ENCODE results near the gene PRCP. TPM values are rescaled to one million over a fixed set of nuclear protein-coding genes. Genes with fewer than 3 reads are reported as not detected.

PRCP gene
- polyA plus RNA-seq, 1 of the 3 experiments (the other 2 are of a cell fraction), result 65.0 TPM

DNA sequence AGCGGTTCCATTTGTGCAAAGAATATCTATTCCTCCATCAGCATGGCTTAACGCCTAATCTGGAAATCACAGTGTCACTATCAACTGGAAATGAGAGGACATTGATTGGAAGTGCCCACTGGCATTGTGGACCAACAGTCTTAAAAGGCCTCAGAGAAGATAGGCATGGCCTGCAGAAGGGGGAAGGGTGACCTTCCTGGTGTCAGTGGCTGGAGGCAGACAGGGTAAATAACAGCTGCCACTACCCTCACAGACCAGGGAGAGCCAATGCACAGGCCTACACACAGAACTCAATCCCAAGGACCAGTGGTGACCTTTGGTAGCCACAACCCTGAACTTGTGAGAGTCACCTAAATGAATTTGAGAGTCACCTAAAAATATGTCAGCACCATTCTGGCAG lies 37.3 kb upstream of the PRCP start:
- ChIA-PET POLR2A (no interaction called here), CTCF (interaction anchor here (0.7 kb wide), 1 partner anchor 17 kb away, joined by 3 read pairs; no protein-coding TSS in a partner anchor)
- Histone ChIP-seq H2AFZ (ENCODE audit: low read depth) (no peak overlapping the region), H3K79me2 (ENCODE audit: insufficient read depth) (no peaks in the 10 kb centered on the region), H3K4me2 (no peak overlapping the region), H4K20me1 (ENCODE audit: insufficient read depth) (no peaks in the 10 kb centered on the region), H3K27me3 (ENCODE audit: insufficient read depth) (no peaks in the 10 kb centered on the region), H3K36me3 (replicated peaks in 1 of 2; ENCODE audit: control insufficient read depth in 1 of 2, insufficient read depth in 2 of 2, low read length in 1 of 2) (peaks cover 5 to 7% of the 10 kb centered on the region in 2 experiments), H3K4me1 (ENCODE audit: control insufficient read depth in 1 of 2, insufficient read depth in 2 of 2, low read depth in 1 of 2, low read length in 1 of 2) (no peaks in the 10 kb centered on the region), H3K9ac (no peak overlapping the region), H3K9me2 (no peaks in the 10 kb centered on the region), H3K27ac (ENCODE audit: low read depth in 2 of 2, low read length in 1 of 2) (no peak overlapping the region), H3F3A (replicated peaks; ENCODE audit: insufficient read depth) (peaks cover 5% of the 10 kb centered on the region), H3K4me3 (ENCODE audit: low read depth in 2 of 2, low read length in 1 of 2) (no peak overlapping the region), H3K9me3 (no peaks in the 10 kb centered on the region)
- WGBS (ENCODE audit: low lambda C conversion rate), result 93% methylated on average over 2 of the region's 2 CpGs
- no peak for TF ChIP-seq ELF1 (IDR thresholded peaks at IDR 0.05)
- TF ChIP-seq TCF12 (IDR thresholded peaks at IDR 0.05), result no peak
- TF ChIP-seq CTCF (IDR thresholded peaks at IDR 0.05), result no peak
- TF ChIP-seq, protein P1, sequence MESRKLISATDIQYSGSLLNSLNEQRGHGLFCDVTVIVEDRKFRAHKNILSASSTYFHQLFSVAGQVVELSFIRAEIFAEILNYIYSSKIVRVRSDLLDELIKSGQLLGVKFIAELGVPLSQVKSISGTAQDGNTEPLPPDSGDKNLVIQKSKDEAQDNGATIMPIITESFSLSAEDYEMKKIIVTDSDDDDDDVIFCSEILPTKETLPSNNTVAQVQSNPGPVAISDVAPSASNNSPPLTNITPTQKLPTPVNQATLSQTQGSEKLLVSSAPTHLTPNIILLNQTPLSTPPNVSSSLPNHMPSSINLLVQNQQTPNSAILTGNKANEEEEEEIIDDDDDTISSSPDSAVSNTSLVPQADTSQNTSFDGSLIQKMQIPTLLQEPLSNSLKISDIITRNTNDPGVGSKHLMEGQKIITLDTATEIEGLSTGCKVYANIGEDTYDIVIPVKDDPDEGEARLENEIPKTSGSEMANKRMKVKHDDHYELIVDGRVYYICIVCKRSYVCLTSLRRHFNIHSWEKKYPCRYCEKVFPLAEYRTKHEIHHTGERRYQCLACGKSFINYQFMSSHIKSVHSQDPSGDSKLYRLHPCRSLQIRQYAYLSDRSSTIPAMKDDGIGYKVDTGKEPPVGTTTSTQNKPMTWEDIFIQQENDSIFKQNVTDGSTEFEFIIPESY (IDR thresholded peaks at IDR 0.05; ENCODE audit: borderline replicate concordance, low read depth), result no peak
- no peak for TF ChIP-seq JUND (IDR thresholded peaks at IDR 0.05)
- no peak for TF ChIP-seq FOXM1 (IDR thresholded peaks at IDR 0.05; ENCODE audit: low read depth)
- no peak for TF ChIP-seq RCOR1 (IDR thresholded peaks at IDR 0.05; ENCODE audit: low read length)
- TF ChIP-seq, protein P2, sequence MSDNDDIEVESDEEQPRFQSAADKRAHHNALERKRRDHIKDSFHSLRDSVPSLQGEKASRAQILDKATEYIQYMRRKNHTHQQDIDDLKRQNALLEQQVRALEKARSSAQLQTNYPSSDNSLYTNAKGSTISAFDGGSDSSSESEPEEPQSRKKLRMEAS (IDR thresholded peaks at IDR 0.05; ENCODE audit: low read depth), result no peak
- no peak for TF ChIP-seq YY1 (IDR thresholded peaks at IDR 0.05; ENCODE audit: low read depth)
- no peak for TF ChIP-seq USF2 (IDR thresholded peaks at IDR 0.05; ENCODE audit: borderline replicate concordance, low read depth, low read length)
- DNase-seq, result no peak

- peaks cover 5 to 12% of the 10 kb centered on the region in 2 experiments for H3K36me3 ChIP-seq (replicated peaks in 1 of 2; ENCODE audit: control insufficient read depth in 1 of 2, insufficient read depth in 2 of 2, low read length in 1 of 2)
- no peak overlapping the region for H3K27ac ChIP-seq (ENCODE audit: low read depth in 2 of 2, low read length in 1 of 2)
- peaks cover 5% of the 10 kb centered on the region for H3F3A ChIP-seq (replicated peaks; ENCODE audit: insufficient read depth)
- no peaks in the 10 kb centered on the region for H3K27me3 ChIP-seq (ENCODE audit: insufficient read depth)
- no peaks in the 10 kb centered on the region for H4K20me1 ChIP-seq (ENCODE audit: insufficient read depth)
- H3K4me3 ChIP-seq (ENCODE audit: low read depth in 2 of 2, low read length in 1 of 2), result no peak overlapping the region
- H3K4me2 ChIP-seq, result no peak overlapping the region
- WGBS (ENCODE audit: low lambda C conversion rate), result 93% methylated on average over 3 of the region's 3 CpGs
- no peak for TF ChIP-seq MEF2A (IDR thresholded peaks at IDR 0.05; ENCODE audit: borderline replicate concordance, low read depth)
- TF ChIP-seq TCF12 (IDR thresholded peaks at IDR 0.05), result no peak
- no peak for TF ChIP-seq NRF1 (IDR thresholded peaks at IDR 0.05; ENCODE audit: low read depth, low read length)
- TF ChIP-seq RXRA (IDR thresholded peaks at IDR 0.05; ENCODE audit: borderline replicate concordance, low read depth), result no peak
- no peak for TF ChIP-seq YY1 (IDR thresholded peaks at IDR 0.05; ENCODE audit: low read depth)
- no peak for TF ChIP-seq TEAD4 (IDR thresholded peaks at IDR 0.05; ENCODE audit: borderline replicate concordance, insufficient read depth)
- TF ChIP-seq, protein P1 (IDR thresholded peaks at IDR 0.05; ENCODE audit: borderline replicate concordance, low read depth), result no peak
- TF ChIP-seq EP300 (IDR thresholded peaks at IDR 0.05; ENCODE audit: borderline replicate concordance in 1 of 2, low read depth in 1 of 2, low read length in 1 of 2), result no peak
- no peak for TF ChIP-seq RFX5 (IDR thresholded peaks at IDR 0.05; ENCODE audit: low read length)
- no peak for TF ChIP-seq TAF1 (IDR thresholded peaks at IDR 0.05; ENCODE audit: borderline replicate concordance, low read depth, low read length)
- ChIA-PET POLR2A (no interaction called here), CTCF (no interaction called here)
- DNase-seq, result no peak
- H3K9me2 ChIP-seq, result no peaks in the 10 kb centered on the region
- H2AFZ ChIP-seq (ENCODE audit: low read depth), result no peak overlapping the region
- H3K79me2 ChIP-seq (ENCODE audit: insufficient read depth), result no peaks in the 10 kb centered on the region
- no peak overlapping the region for H3K9ac ChIP-seq
- H3K4me1 ChIP-seq (ENCODE audit: control insufficient read depth in 1 of 2, insufficient read depth in 2 of 2, low read depth in 1 of 2, low read length in 1 of 2), result no peaks in the 10 kb centered on the region
- no peaks in the 10 kb centered on the region for H3K9me3 ChIP-seq
Measured at GRCh38 chr11:82936261-82936660, 36.0 kb upstream of the PRCP start.

All from SK-N-SH (cell line).